BJ (cell line): ENCODE results near the gene ARHGAP45. TPM values are rescaled to one million over a fixed set of nuclear protein-coding genes. Genes with fewer than 3 reads are reported as not detected.

ENCODE experiments used
- CTCF ChIA-PET: fragments of 350-600 bp; formaldehyde crosslinking; extraction: SDS; loops from one replicate; lab custom pipeline; 2021; ENCODE audit warnings: antibody characterized with exemption, inconsistent platforms; lab: Yijun Ruan, JAX
- POLR2A ChIA-PET: fragments of 300-600 bp; sonication (Branson Sonifier 250); formaldehyde crosslinking; extraction: SDS; loops from one replicate; lab custom pipeline; 2021; ENCODE audit warnings: antibody characterized with exemption; lab: Charles Lee
- DNase-seq: peaks from one replicate; pipeline ENCODE4 v3.0.0-alpha.2; 2011; ENCODE audit warnings: low read depth
- H3K27me3 ChIP-seq: 2 replicates; pipeline ENCODE4 v1.6.0; 2011; ENCODE audit warnings: low read length; ENCODE audit not compliant: control insufficient read depth, insufficient read depth
- H3K36me3 ChIP-seq: 2 replicates; pipeline ENCODE4 v1.5.1; 2011; ENCODE audit warnings: low read length; ENCODE audit not compliant: control insufficient read depth, insufficient read depth
- H3K4me3 ChIP-seq: 2 replicates; pipeline ENCODE4 v1.5.1; 2011; ENCODE audit warnings: low read depth, mild to moderate bottlenecking, control low read depth, low read length
- CTCF ChIP-seq: IDR thresholded peaks from 2 replicates; pipeline ENCODE4 v1.5.1; 2011; ENCODE audit warnings: low read depth, mild to moderate bottlenecking, control low read depth, inconsistent platforms, low read length, moderate library complexity; ENCODE audit not compliant: insufficient read depth
- polyA plus RNA-seq: library from polyadenylated mRNA; depleted of rRNA; stranded (reverse); fragments of >200 nt; gene quantifications from 2 replicates; pipeline ENCODE4 v1.2.3, GENCODE V29; 2011

Gene ARHGAP45
- polyA plus RNA-seq, 1 experiment: 0.13 TPM

DNA sequence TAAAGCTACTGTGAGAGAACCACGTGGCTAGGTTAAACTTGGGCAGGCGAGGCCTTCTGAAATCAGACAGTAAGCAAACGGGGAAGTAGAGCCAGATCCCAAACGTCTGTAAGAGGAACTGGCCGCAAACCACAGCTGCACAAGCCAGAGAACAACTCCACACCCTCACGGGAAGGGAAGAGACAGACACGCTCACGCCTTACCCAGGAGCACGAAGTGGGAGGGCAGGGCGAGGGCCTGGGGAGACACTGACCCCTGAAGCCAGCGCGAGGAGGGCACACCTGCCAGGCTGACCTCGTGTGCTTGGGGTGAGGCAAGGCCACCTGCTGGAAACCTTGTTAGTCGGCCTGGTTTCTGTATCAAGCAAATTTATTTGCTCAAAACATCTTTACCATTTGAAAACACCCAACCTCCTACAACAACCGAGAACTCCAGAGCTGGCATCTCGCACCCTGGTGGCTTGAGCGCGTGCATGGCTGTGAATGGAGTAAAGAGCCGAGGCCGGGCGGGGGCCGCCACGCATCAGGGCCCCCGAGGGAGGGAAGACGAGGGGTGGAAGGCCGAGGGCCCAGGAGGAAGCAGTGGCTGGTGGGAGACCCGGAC lies 20.9 kb downstream of the ARHGAP45 start:
- Histone ChIP-seq H3K36me3 (peaks cover 32% of the 10 kb centered on the region), H3K27me3 (no peaks in the 10 kb centered on the region), H3K4me3 (no peak overlapping the region)
- POLR2A ChIA-PET: interaction anchor here (0.5 kb wide), 1 partner anchor 10 kb away, joined by 5 read pairs; no protein-coding TSS in a partner anchor
- CTCF ChIA-PET: interaction anchor here (1.3 kb wide), 1 partner anchor 23 kb away, joined by 4 read pairs; no protein-coding TSS in a partner anchor
- no peak for TF ChIP-seq CTCF
- DNase-seq: no peak

DNA sequence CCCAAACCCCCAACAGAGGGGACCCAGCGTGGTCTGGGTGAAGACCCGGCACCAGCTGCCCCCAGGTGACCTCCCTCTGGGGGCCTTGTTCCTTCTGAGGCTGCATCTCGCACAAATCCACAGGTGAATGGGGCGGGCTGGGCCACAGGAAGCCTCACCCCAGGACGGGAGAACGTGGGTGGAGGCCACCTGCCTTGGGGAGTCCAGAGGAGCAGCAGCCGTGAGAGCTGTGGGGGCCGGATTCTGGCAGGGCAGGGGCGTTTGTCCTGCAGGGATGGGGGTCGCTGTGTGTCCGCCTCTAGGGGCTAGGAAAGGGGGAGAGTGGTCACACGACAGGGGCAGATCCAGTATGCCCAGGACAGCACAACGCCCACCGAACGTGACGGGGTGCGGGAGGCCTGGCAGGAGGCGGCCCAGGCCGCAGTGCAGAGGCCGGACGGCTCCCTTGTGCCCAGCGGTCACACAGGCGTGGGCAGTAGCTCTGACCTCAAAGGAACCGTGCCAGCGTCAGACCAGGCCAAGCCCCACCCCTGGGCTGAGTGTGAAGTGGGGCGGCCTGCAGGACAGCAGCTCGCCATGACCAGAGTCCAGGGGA lies 21.5 kb downstream of the ARHGAP45 start:
- H3K36me3 ChIP-seq: peaks cover 32% of the 10 kb centered on the region
- H3K4me3 ChIP-seq: no peak overlapping the region
- ChIA-PET POLR2A (interaction anchor here (0.5 kb wide), 1 partner anchor 11 kb away, joined by 5 read pairs; no protein-coding TSS in a partner anchor), CTCF (interaction anchor here (1.3 kb wide), 1 partner anchor 24 kb away, joined by 4 read pairs; no protein-coding TSS in a partner anchor)
- no peaks in the 10 kb centered on the region for H3K27me3 ChIP-seq
- DNase-seq: no peak
- no peak for TF ChIP-seq CTCF

- POLR2A ChIA-PET: interaction anchor here (0.7 kb wide), 1 partner anchor 180 kb away, joined by 3 read pairs; no protein-coding TSS in a partner anchor
- Histone ChIP-seq H3K4me3 (no peak overlapping the region), H3K36me3 (peaks cover 34% of the 10 kb centered on the region), H3K27me3 (no peaks in the 10 kb centered on the region)
- no peak for TF ChIP-seq CTCF
- DNase-seq: no peak
- CTCF ChIA-PET: interaction anchor here (1.1 to 1.3 kb wide), 2 partner anchors 12 to 25 kb away, joined by 3 to 4 read pairs; no protein-coding TSS in a partner anchor
Observed at GRCh38 chr19:1089126-1089771, 22.3 kb downstream of the ARHGAP45 start.

DNA sequence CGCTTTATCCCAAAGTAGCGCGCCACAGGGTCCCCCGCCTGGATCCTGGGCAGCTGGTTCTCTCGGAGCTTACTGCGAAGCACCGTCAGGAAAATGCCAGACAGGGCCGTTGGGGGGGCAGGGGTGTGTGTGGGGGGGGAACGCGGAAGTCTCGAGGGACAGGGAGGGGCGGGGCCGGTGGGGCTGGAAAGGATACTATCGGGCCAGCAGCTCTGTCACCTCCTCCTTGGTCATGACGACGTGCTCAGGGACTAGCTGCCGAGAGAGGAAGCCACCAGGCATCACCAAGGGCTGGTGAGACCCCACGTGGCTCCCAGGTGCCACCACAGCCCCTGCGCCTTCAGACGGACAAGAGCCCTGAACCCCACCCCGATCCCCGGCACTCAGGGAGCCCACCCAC lies 22.9 kb downstream of the ARHGAP45 start:
- no peak for TF ChIP-seq CTCF
- Histone ChIP-seq H3K36me3 (peaks cover 34% of the 10 kb centered on the region), H3K27me3 (no peaks in the 10 kb centered on the region), H3K4me3 (no peak overlapping the region)
- DNase-seq: no peak
- CTCF ChIA-PET: interaction anchor here (1.1 to 1.3 kb wide), 2 partner anchors 11 to 23 kb away, joined by 3 read pairs; no protein-coding TSS in a partner anchor
- POLR2A ChIA-PET: interaction anchor here (0.5 to 0.7 kb wide), 2 partner anchors 12 to 179 kb away, joined by 3 to 5 read pairs; no protein-coding TSS in a partner anchor
